ENCODE measurements around the gene RIC3.

- TF ChIP-seq CTCF (IDR thresholded peaks at IDR 0.05; ENCODE audit: low read depth, low read length) (no peak), EZH2phosphoT487 (IDR thresholded peaks at IDR 0.05; ENCODE audit: low read depth) (no peak)
Observed at GRCh38 chr11:8186429-8186828, 17.6 kb upstream of the RIC3 start.
